HCT116 (cell line): ENCODE measurements around the gene DPPA4. TPM values are rescaled to one million over a fixed set of nuclear protein-coding genes. Genes with fewer than 3 reads are reported as not detected.

ENCODE experiments used
- ATAC-seq: fragments of 200-7000 bp; cut with Tn5 transposase; 2 replicates; pipeline ENCODE4 v1.9.1; 2020; ENCODE audit warnings: mild to moderate bottlenecking, moderate library complexity
- BruUV-seq: library from RNA; stranded (reverse); fragments of 400-500 nt; replicated peaks from 2 replicates; lab custom pipeline; 2021; lab: Mats Ljungman, UMichigan
- CTCF ChIA-PET: fragments of 300-600 bp; sonication (Branson Sonifier 250); formaldehyde crosslinking; loops from one replicate; lab custom pipeline; 2021; ENCODE audit warnings: antibody characterized with exemption; lab: Charles Lee
- POLR2A ChIA-PET: fragments of 300-600, 350-600 bp; sonication (Branson Sonifier 250); formaldehyde crosslinking; loops from one replicate; lab custom pipeline; 2021; ENCODE audit warnings: antibody characterized with exemption; lab: Charles Lee
- RAD21 ChIA-PET, 2 experiments: fragments of 300-600 bp; sonication (Branson Sonifier 250); formaldehyde crosslinking; loops; one replicate each; lab custom pipeline; 2023; ENCODE audit warnings: low total read pairs in 2 of 2; ENCODE audit not compliant: uncharacterized antibody in 2 of 2, unreplicated experiment in 2 of 2, low non-redundant PET in 1 of 2; lab: Charles Lee
- DNase-seq: peaks from one replicate; pipeline ENCODE4 v3.0.0-alpha.2; 2010; ENCODE audit warnings: low read depth, low spot score
- H2AFZ ChIP-seq: fragments of 200-600 bp; shearing (Covaris generic), sonication (generic); 2 replicates; pipeline ENCODE4 v1.6.1; 2017; ENCODE audit warnings: low read depth, mixed run types, mixed read lengths, antibody characterized with exemption, low read length; ENCODE audit not compliant: poor library complexity, severe bottlenecking
- H3K27ac ChIP-seq: 2 replicates; pipeline ENCODE4 v1.5.1; 2012; ENCODE audit warnings: low read depth, low read length
- H3K27me3 ChIP-seq: fragments of 200-600 bp; sonication (generic); 2 replicates; pipeline ENCODE4 v1.6.1; 2016; ENCODE audit warnings: mixed run types, low read length, mixed read lengths; ENCODE audit not compliant: insufficient read depth
- H3K36me3 ChIP-seq, 2 experiments: fragments of 200-500 bp in 1 of 2; fragments of 200-600 bp in 1 of 2; sonication (Bioruptor generic) in 1 of 2; sonication (generic) in 1 of 2; 2 replicates each; pipeline versions ENCODE4 v1.5.1 to v1.6.1; 2014 to 2016; ENCODE audit warnings: low read length in 2 of 2, inconsistent platforms in 1 of 2, mixed read lengths in 1 of 2, mixed run types in 1 of 2; ENCODE audit not compliant: insufficient read depth in 2 of 2, control insufficient read depth in 1 of 2
- H3K4me1 ChIP-seq, 2 experiments: fragments of 200-600 bp in 1 of 2; sonication (generic) in 1 of 2; 2 replicates each; pipeline versions ENCODE4 v1.5.1 to v1.6.1; 2012 to 2017; ENCODE audit warnings: low read length in 2 of 2, inconsistent platforms in 1 of 2, mild to moderate bottlenecking in 1 of 2, mixed read lengths in 1 of 2, mixed run types in 1 of 2, moderate library complexity in 1 of 2; ENCODE audit not compliant: insufficient read depth in 2 of 2, control insufficient read depth in 1 of 2
- H3K4me2 ChIP-seq: fragments of 200-600 bp; sonication (generic); 2 replicates; pipeline ENCODE4 v1.6.1; 2017; ENCODE audit warnings: mixed run types, low read length, mixed read lengths
- H3K4me3 ChIP-seq, 2 experiments: fragments of 200-600 bp in 1 of 2; sonication (generic) in 1 of 2; replicated peaks in 1 of 2; 2 replicates each; pipeline ENCODE4 v1.5.1; 2011 to 2016; ENCODE audit warnings: low read length in 2 of 2, control low read depth in 1 of 2, low read depth in 1 of 2, mild to moderate bottlenecking in 1 of 2, mixed read lengths in 1 of 2, mixed run types in 1 of 2
- H3K79me2 ChIP-seq: fragments of 200-600 bp; sonication (generic); 2 replicates; pipeline ENCODE4 v1.6.1; 2017; ENCODE audit warnings: mild to moderate bottlenecking, mixed run types, low read length, moderate library complexity, mixed read lengths; ENCODE audit not compliant: insufficient read depth
- H3K9ac ChIP-seq: fragments of 200-600 bp; sonication (generic); 2 replicates; pipeline ENCODE4 v1.6.1; 2016; ENCODE audit warnings: low read length, mixed read lengths
- H3K9me2 ChIP-seq: fragments of 200-600 bp; sonication (generic), shearing (Covaris generic); 2 replicates; pipeline ENCODE4 v1.6.1; 2017; ENCODE audit warnings: mixed run types, mild to moderate bottlenecking, moderate library complexity; ENCODE audit not compliant: insufficient read depth
- H3K9me3 ChIP-seq, 2 experiments: fragments of 200-500 bp in 1 of 2; fragments of 200-600 bp in 1 of 2; sonication (Bioruptor generic) in 1 of 2; sonication (generic) in 1 of 2; 2 replicates each; pipeline ENCODE4 v1.6.1; 2014 to 2017; ENCODE audit warnings: low read length in 2 of 2, mixed read lengths in 2 of 2, inconsistent platforms in 1 of 2, low read depth in 1 of 2, mild to moderate bottlenecking in 1 of 2, mixed run types in 1 of 2, moderate library complexity in 1 of 2; ENCODE audit not compliant: control insufficient read depth in 1 of 2, insufficient read depth in 1 of 2
- H4K20me1 ChIP-seq: fragments of 200-600 bp; sonication (generic), shearing (Covaris generic); 2 replicates; pipeline ENCODE4 v1.6.1; 2017; ENCODE audit warnings: mixed run types, mild to moderate bottlenecking, moderate library complexity; ENCODE audit not compliant: insufficient read depth
- CEBPB ChIP-seq: IDR thresholded peaks from 2 replicates; pipeline ENCODE4 v1.6.1; 2012; ENCODE audit warnings: low read depth
- CTCF ChIP-seq, 3 experiments: fragments of 200-600 bp in 1 of 3; sonication (generic) in 1 of 3; IDR thresholded peaks in 2 of 3; conservative IDR thresholded peaks in 1 of 3; 2 replicates each; pipeline ENCODE4 v1.5.1; 2012 to 2017; ENCODE audit warnings: low read depth in 2 of 3, low read length in 2 of 3, antibody characterized with exemption in 1 of 3, borderline replicate concordance in 1 of 3, control low read depth in 1 of 3, mild to moderate bottlenecking in 1 of 3, mixed read lengths in 1 of 3, mixed run types in 1 of 3, moderate library complexity in 1 of 3; ENCODE audit not compliant: insufficient read depth in 1 of 3
- ELF1 ChIP-seq: IDR thresholded peaks from 2 replicates; pipeline ENCODE4 v1.6.1; 2012; ENCODE audit warnings: low read depth, borderline replicate concordance
- EZH2 ChIP-seq: fragments of 200-600 bp; sonication (generic); IDR thresholded peaks from 2 replicates; pipeline ENCODE4 v1.6.1; 2017; ENCODE audit warnings: antibody characterized with exemption, mixed run types
- EZH2phosphoT487 ChIP-seq: fragments of 200-600 bp; IDR thresholded peaks from 2 replicates; pipeline ENCODE4 v1.6.1; 2018; ENCODE audit warnings: antibody characterized with exemption, borderline replicate concordance
- JUND ChIP-seq: IDR thresholded peaks from 2 replicates; pipeline ENCODE4 v1.6.1; 2012
- POLR2A ChIP-seq: IDR thresholded peaks from 2 replicates; pipeline ENCODE4 v1.7.0; 2011; ENCODE audit warnings: borderline replicate concordance; ENCODE audit not compliant: insufficient read depth, insufficient read length; ENCODE audit errors: extremely low read depth
- RAD21 ChIP-seq: IDR thresholded peaks from 2 replicates; pipeline ENCODE4 v1.6.1; 2012; ENCODE audit warnings: low read depth, mild to moderate bottlenecking
- SIN3A ChIP-seq: IDR thresholded peaks from 2 replicates; pipeline ENCODE4 v1.6.1; 2012; ENCODE audit warnings: low read depth
- SP1 ChIP-seq: IDR thresholded peaks from 2 replicates; pipeline ENCODE4 v1.6.1; 2012; ENCODE audit warnings: low read depth
- SRF ChIP-seq: IDR thresholded peaks from 2 replicates; pipeline ENCODE4 v1.6.1; 2012; ENCODE audit warnings: low read depth
- YY1 ChIP-seq: IDR thresholded peaks from 2 replicates; pipeline ENCODE4 v1.6.1; 2011; ENCODE audit warnings: low read length, low read depth, moderate library complexity, mild to moderate bottlenecking; ENCODE audit not compliant: insufficient replicate concordance; ENCODE audit errors: extremely low read depth
- ZBTB33 ChIP-seq: IDR thresholded peaks from 2 replicates; pipeline ENCODE4 v1.6.1; 2011; ENCODE audit warnings: mild to moderate bottlenecking, low read length, moderate library complexity; ENCODE audit not compliant: insufficient replicate concordance; ENCODE audit errors: extremely low read depth
- ZFX ChIP-seq: fragments of 450-650 bp; IDR thresholded peaks from 2 replicates; pipeline ENCODE4 v1.6.1; 2017
- intact Hi-C: fragments of 100-400 bp; cut with micrococcal nuclease; formaldehyde crosslinking; loops from 2 replicates; pipeline ENCODE4 v1.10.0; 2022
- total RNA-seq: library from RNA; stranded (reverse); gene quantifications from one replicate; pipeline ENCODE4 v1.2.1, GENCODE V29; 2021; ENCODE audit not compliant: unreplicated experiment

The DPPA4 gene
- total RNA-seq, 1 experiment from 2014 or later, result 0.27 TPM

- H3K9me3 ChIP-seq, result no peaks in the 10 kb centered on the region
- no peak within 1 kb of the TSS for H3K27ac ChIP-seq
- ChIA-PET CTCF (no interaction called here), RAD21 (no interaction called here), POLR2A (no interaction called here)
- ATAC-seq, result no peak
- no peak for DNase-seq
- H3K4me1 ChIP-seq, result no peaks in the 10 kb centered on the region
- H2AFZ ChIP-seq, result no peak within 1 kb of the TSS
- H3K79me2 ChIP-seq, result no peaks in the 10 kb centered on the region
- TF ChIP-seq SRF, result no peak
- TF ChIP-seq POLR2A, result no peak
- TF ChIP-seq RAD21, result no peak
- no peak for TF ChIP-seq JUND
- no peak for TF ChIP-seq SP1
- TF ChIP-seq YY1, result no peak
- no peak within 1 kb of the TSS for H3K9ac ChIP-seq
- H3K36me3 ChIP-seq, result no peaks in the 10 kb centered on the region
- intact Hi-C loops, result no loop called here
- H3K4me2 ChIP-seq, result no peak within 1 kb of the TSS
- no TSS peak for BruUV-seq
- no peaks in the 10 kb centered on the region for H3K9me2 ChIP-seq
- no peaks in the 10 kb centered on the region for H3K27me3 ChIP-seq
- no peaks in the 10 kb centered on the region for H4K20me1 ChIP-seq
- H3K4me3 ChIP-seq, result no peak within 1 kb of the TSS
Observed at GRCh38 chr3:109316162-109316730, 21.1 kb downstream of the DPPA4 start, which contains the start of gene DPPA2. Gene DPPA2 (minus strand): TSS chr3:109316517. CDS start chr3:109314542, 1,975 bp downstream.

DNA sequence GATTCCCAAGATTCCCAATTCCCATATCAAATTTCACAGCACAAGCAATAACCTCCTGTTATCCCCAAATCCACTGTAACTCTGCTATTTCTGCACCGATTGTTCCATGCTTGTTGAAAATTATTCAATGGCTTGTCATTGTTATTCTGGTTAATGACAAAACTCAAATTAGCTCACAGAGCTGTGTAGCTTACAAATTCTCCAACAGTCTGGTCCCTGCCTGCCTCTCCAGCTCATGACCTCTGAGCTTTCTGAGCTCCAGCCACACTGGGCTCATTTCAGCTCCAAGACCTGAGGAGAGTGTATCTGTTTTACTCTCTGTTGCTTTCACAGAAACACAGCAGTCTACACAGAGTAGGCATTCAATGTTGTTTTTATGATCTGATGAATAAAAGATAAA, 24.3 kb downstream of the DPPA4 start:
- CTCF ChIA-PET, result no interaction called here
- H3K9me3 ChIP-seq, result no peaks in the 10 kb centered on the region
- RAD21 ChIA-PET, result no interaction called here
- POLR2A ChIA-PET, result no interaction called here
- H3K36me3 ChIP-seq, result no peaks in the 10 kb centered on the region
- intact Hi-C loops, result no loop called here
- DNase-seq, result no peak
- H3K9ac ChIP-seq, result no peak overlapping the region
- ATAC-seq, result no peak
- TF ChIP-seq ZBTB33, result no peak
- TF ChIP-seq ELF1, result no peak
- TF ChIP-seq ZFX, result no peak
- no peak for TF ChIP-seq EZH2
- no peak for TF ChIP-seq EZH2phosphoT487
- no peak for TF ChIP-seq CEBPB
- TF ChIP-seq CTCF (IDR thresholded peaks at IDR 0.05 in 2 of 3, conservative IDR thresholded peaks at IDR 0.05 in 1 of 3; ENCODE audit: borderline replicate concordance in 1 of 3, insufficient read depth in 1 of 3, low read depth in 2 of 3, low read length in 2 of 3), result no peak
- TF ChIP-seq SIN3A, result no peak
- TF ChIP-seq SP1, result no peak
- H3K27me3 ChIP-seq, result no peaks in the 10 kb centered on the region
- H3K4me2 ChIP-seq, result no peak overlapping the region
- H3K27ac ChIP-seq, result no peak overlapping the region
- BruUV-seq, result no TSS peak
- no peak overlapping the region for H3K4me3 ChIP-seq
- H4K20me1 ChIP-seq, result no peaks in the 10 kb centered on the region
- no peaks in the 10 kb centered on the region for H3K79me2 ChIP-seq
- H2AFZ ChIP-seq, result no peak overlapping the region
- no peaks in the 10 kb centered on the region for H3K9me2 ChIP-seq
- H3K4me1 ChIP-seq, result no peaks in the 10 kb centered on the region
